Measurements from ENCODE around the gene GAGE10. TPM values are rescaled to one million over a fixed set of nuclear protein-coding genes. Genes with fewer than 3 reads are reported as not detected.
"Not testable (repeated sequence)": the region's sequence is repeated elsewhere in the genome, so short reads cannot be mapped to it uniquely, and the experiment has no call there.

Gene GAGE10
- total RNA-seq, 4 donors from 2014 or later = not detected

GRCh38 chrX:49330421-49330820 is 27.0 kb downstream of the GAGE10 start:
- H3K4me3 ChIP-seq, H3K27ac ChIP-seq, H3K36me3 ChIP-seq, H3K4me1 ChIP-seq, ATAC-seq, H3K9me3 ChIP-seq, H3K27me3 ChIP-seq: not testable (repeated sequence)
- WGBS, 2 donors (ENCODE audit: low coverage in 1 of 2) = 60 to 95% methylated on average over 1 to 3 of the region's 11 CpGs

GRCh38 chrX:49331282-49331681 is 27.8 kb downstream of the GAGE10 start, which contains the start of gene GAGE13:
TSS of gene GAGE13 (plus strand) at chrX:49331582. CDS start at chrX:49332738, 1,156 bp downstream.
- ATAC-seq, H3K9me3 ChIP-seq, H3K4me3 ChIP-seq, H3K36me3 ChIP-seq, H3K27me3 ChIP-seq, H3K4me1 ChIP-seq, H3K27ac ChIP-seq: not testable (repeated sequence)
- no CpG with 5 or more reads among the region's 16 CpGs for WGBS, 2 donors (ENCODE audit: low coverage in 1 of 2)

- not testable (repeated sequence) for H3K27ac ChIP-seq, ATAC-seq
- 100% methylated on average over 1 of the region's 26 CpGs; no CpG with 5 or more reads in 1 of the 2 donors for WGBS, 2 donors (ENCODE audit: low coverage in 1 of 2)
Observed at GRCh38 chrX:49331841-49332240, 28.4 kb downstream of the GAGE10 start.

GRCh38 chrX:49341449-49341848 is 38.0 kb downstream of the GAGE10 start:
- H3K27me3 ChIP-seq, H3K4me1 ChIP-seq, H3K27ac ChIP-seq, H3K4me3 ChIP-seq, H3K9me3 ChIP-seq, H3K36me3 ChIP-seq, ATAC-seq: not testable (repeated sequence)
- WGBS, 2 donors (ENCODE audit: low coverage in 1 of 2) = no CpG with 5 or more reads among the region's 24 CpGs

More at GRCh38 chrX:49331841-49332240, 28.4 kb downstream of the GAGE10 start:
- not testable (repeated sequence) for H3K9me3 ChIP-seq, H3K27me3 ChIP-seq, H3K36me3 ChIP-seq, H3K4me1 ChIP-seq, H3K4me3 ChIP-seq

- H3K4me3 ChIP-seq, H3K27me3 ChIP-seq, H3K4me1 ChIP-seq, H3K36me3 ChIP-seq, H3K27ac ChIP-seq, H3K9me3 ChIP-seq, ATAC-seq: not testable (repeated sequence)
- WGBS, 2 donors (ENCODE audit: low coverage in 1 of 2) = 76 to 78% methylated on average over 14 of the region's 15 CpGs
Observed at GRCh38 chrX:49344496-49345175, 41.2 kb downstream of the GAGE10 start.

GRCh38 chrX:49345402-49345801 is 42.0 kb downstream of the GAGE10 start:
- WGBS, 2 donors (ENCODE audit: low coverage in 1 of 2) = 79% methylated on average over 7 of the region's 10 CpGs; no CpG with 5 or more reads in 1 of the 2 donors
- ATAC-seq, H3K4me1 ChIP-seq, H3K36me3 ChIP-seq, H3K27ac ChIP-seq, H3K4me3 ChIP-seq, H3K9me3 ChIP-seq, H3K27me3 ChIP-seq: not testable (repeated sequence)

- not testable (repeated sequence) for H3K9me3 ChIP-seq, H3K27ac ChIP-seq, H3K4me3 ChIP-seq, ATAC-seq, H3K36me3 ChIP-seq, H3K4me1 ChIP-seq, H3K27me3 ChIP-seq
- WGBS, 2 donors (ENCODE audit: low coverage in 1 of 2) = 72 to 84% methylated on average over 9 to 11 of the region's 11 CpGs
Observed at GRCh38 chrX:49346150-49346549, 42.7 kb downstream of the GAGE10 start.

Other genes with a start within 250 kb of the GAGE10 start
- 1 to 10 TPM; 1.1 to 4.7 (median 2.5) TPM for gene CCDC120, start 244.6 kb upstream of the GAGE10 start, total RNA-seq
- 10 to 100 TPM in 3 of 4 donors, 1 to 10 TPM in 1; 9.6 to 20.9 (median 17.2) TPM for gene PRAF2, start 229.6 kb upstream of the GAGE10 start, total RNA-seq
- 100 to 1,000 TPM in 1 of 4 donors, 10 to 100 TPM in 3; 60.8 to 101 (median 80.9) TPM for gene WDR45, start 223.8 kb upstream of the GAGE10 start, total RNA-seq
- gene GPKOW, start 179.9 kb upstream of the GAGE10 start, total RNA-seq = 10 to 100 TPM; 28.2 to 34.1 (median 31.5) TPM
- gene MAGIX, start 140.9 kb upstream of the GAGE10 start, total RNA-seq = 1 to 10 TPM in 3 of 4 donors, under 1 TPM in 1; 0.69 to 4.6 (median 3.1) TPM
- gene PLP2, start 131.7 kb upstream of the GAGE10 start, total RNA-seq = 10 to 100 TPM; 57.9 to 78.7 (median 67.9) TPM
- 10 to 100 TPM in 2 of 4 donors, 1 to 10 TPM in 2; 6.2 to 15.9 (median 9.6) TPM for gene PRICKLE3, start 117.3 kb upstream of the GAGE10 start, total RNA-seq
- gene SYP, start 103.5 kb upstream of the GAGE10 start, total RNA-seq = 10 to 100 TPM in 1 of 4 donors, 1 to 10 TPM in 3; 2.9 to 10.5 (median 5.4) TPM
- gene CACNA1F, start 70.3 kb upstream of the GAGE10 start, total RNA-seq = 1 to 10 TPM in 1 of 4 donors, not detected in 3; 1.7 TPM
- 10 to 100 TPM; 10.7 to 17.9 (median 14.1) TPM for gene CCDC22, start 68.2 kb upstream of the GAGE10 start, total RNA-seq
- gene FOXP3, start 38.9 kb upstream of the GAGE10 start, total RNA-seq = under 1 TPM in 1 of 4 donors, not detected in 3; 0.22 TPM
- 10 to 100 TPM; 12.0 to 27.5 (median 17.0) TPM for gene PPP1R3F, start 33.9 kb upstream of the GAGE10 start, total RNA-seq
- gene GAGE12J, start 18.4 kb downstream of the GAGE10 start, total RNA-seq = not detected
- not detected for gene GAGE13, start 27.9 kb downstream of the GAGE10 start, total RNA-seq
- not detected for gene GAGE12C, start 228.5 kb downstream of the GAGE10 start, total RNA-seq
- not detected for gene GAGE12D, start 238.1 kb downstream of the GAGE10 start, total RNA-seq
- gene GAGE12E, start 247.6 kb downstream of the GAGE10 start, total RNA-seq = not detected

Data from gastroesophageal sphincter (tissue), 4 donors.